Measurements from ENCODE around the gene RBM4. TPM values are rescaled to one million over a fixed set of nuclear protein-coding genes. Genes with fewer than 3 reads are reported as not detected.
A peak's percentile ranks its signal among the peaks of the same experiment; 100 is the strongest.
"Not testable (repeated sequence)": the region's sequence is repeated elsewhere in the genome, so short reads cannot be mapped to it uniquely, and the experiment has no call there.

Gene RBM4
- polyA plus RNA-seq, 6 donors from 2014 or later = 197 to 275 (median 228) TPM

- peak overlapping the region in 1 of 6 donors; percentile 74 for H3K27ac Mint-ChIP-seq
- H3K4me1 Mint-ChIP-seq = peaks cover 57 to 73% (median 64%) of the 10 kb centered on the region in 3 donors
Observed at GRCh38 chr11:66625041-66625751, 13.3 kb upstream of the RBM4 start.

GRCh38 chr11:66625752-66626149 lies 12.8 kb upstream of the RBM4 start:
- H3K9me3 Mint-ChIP-seq = no peaks in the 10 kb centered on the region
- peaks cover 57 to 72% (median 64%) of the 10 kb centered on the region in 3 donors for H3K4me1 Mint-ChIP-seq
- peaks cover 7 to 26% of the 10 kb centered on the region in 2 donors for H3K36me3 Mint-ChIP-seq
- peak overlapping the region in 1 of 6 donors; percentile 18 for H3K27ac Mint-ChIP-seq
- DNase-seq = no peak
- no peak overlapping the region for H3K4me3 Mint-ChIP-seq
- ATAC-seq (ENCODE audit: low read depth in 2 of 2) = no peak
- no peaks in the 10 kb centered on the region for H3K27me3 Mint-ChIP-seq

More at GRCh38 chr11:66625041-66625751, 13.3 kb upstream of the RBM4 start:
- ATAC-seq (ENCODE audit: low read depth in 2 of 2) (no peak), DNase-seq (no peak)
- H3K27me3 Mint-ChIP-seq = no peaks in the 10 kb centered on the region
- no peaks in the 10 kb centered on the region for H3K9me3 Mint-ChIP-seq
- no peak overlapping the region for H3K4me3 Mint-ChIP-seq
- peaks cover 7 to 26% of the 10 kb centered on the region in 2 donors for H3K36me3 Mint-ChIP-seq

GRCh38 chr11:66626382-66626781 lies 12.1 kb upstream of the RBM4 start:
- Mint-ChIP-seq H3K4me3 (no peak overlapping the region), H3K9me3 (no peaks in the 10 kb centered on the region), H3K36me3 (peaks cover 7 to 26% of the 10 kb centered on the region in 2 donors), H3K4me1 (peaks cover 53 to 72% (median 64%) of the 10 kb centered on the region in 3 donors), H3K27ac (peak overlapping the region in 1 of 6 donors; percentile 37), H3K27me3 (no peaks in the 10 kb centered on the region)
- ATAC-seq (ENCODE audit: low read depth in 2 of 2) (no peak), DNase-seq (no peak)

- H3K4me3 Mint-ChIP-seq = no peak overlapping the region
- H3K27me3 Mint-ChIP-seq = no peaks in the 10 kb centered on the region
- peaks cover 7 to 26% of the 10 kb centered on the region in 2 donors for H3K36me3 Mint-ChIP-seq
- ATAC-seq (ENCODE audit: low read depth in 2 of 2) (no peak), DNase-seq (no peak)
- H3K27ac Mint-ChIP-seq = no peak overlapping the region
- peaks cover 55 to 72% (median 69%) of the 10 kb centered on the region in 3 donors for H3K4me1 Mint-ChIP-seq
- no peaks in the 10 kb centered on the region for H3K9me3 Mint-ChIP-seq
Observed at GRCh38 chr11:66626926-66627325, 11.6 kb upstream of the RBM4 start.

GRCh38 chr11:66628061-66628603 lies 10.4 kb upstream of the RBM4 start:
- DNase-seq = no peak
- Mint-ChIP-seq H3K27me3 (no peaks in the 10 kb centered on the region), H3K27ac (peak overlapping the region in 4 of 6 donors; percentile 29 to 80 (median 46)), H3K9me3 (no peaks in the 10 kb centered on the region), H3K36me3 (peaks cover 7 to 25% of the 10 kb centered on the region in 2 donors), H3K4me1 (peaks cover 47 to 70% (median 65%) of the 10 kb centered on the region in 3 donors), H3K4me3 (no peak overlapping the region)
- no peak for ATAC-seq (ENCODE audit: low read depth in 2 of 2)

- Mint-ChIP-seq H3K4me3 (no peak overlapping the region), H3K36me3 (peaks cover under 1 to 16% of the 10 kb centered on the region in 2 donors), H3K27me3 (no peaks in the 10 kb centered on the region), H3K9me3 (no peaks in the 10 kb centered on the region), H3K27ac (peak overlapping the region in 3 of 6 donors; percentile 29 to 72 (median 35)), H3K4me1 (peaks cover 39 to 60% (median 54%) of the 10 kb centered on the region in 3 donors)
- DNase-seq (no peak), ATAC-seq (ENCODE audit: low read depth in 2 of 2) (no peak)
Observed at GRCh38 chr11:66629356-66629755, 9.1 kb upstream of the RBM4 start.

- no peaks in the 10 kb centered on the region for H3K9me3 Mint-ChIP-seq
Observed at GRCh38 chr11:66631883-66632282, 6.6 kb upstream of the RBM4 start.

GRCh38 chr11:66632952-66633351 lies 5.6 kb upstream of the RBM4 start:
- Mint-ChIP-seq H3K27me3 (no peaks in the 10 kb centered on the region), H3K4me1 (peaks cover 38 to 64% (median 41%) of the 10 kb centered on the region in 3 donors), H3K36me3 (peaks cover 7 to 19% of the 10 kb centered on the region in 2 donors), H3K4me3 (no peak overlapping the region), H3K9me3 (no peaks in the 10 kb centered on the region), H3K27ac (peak overlapping the region in 1 of 6 donors; percentile 51)
- no peak for DNase-seq
- no peak for ATAC-seq (ENCODE audit: low read depth in 2 of 2)

More at GRCh38 chr11:66631883-66632282, 6.6 kb upstream of the RBM4 start:
- ATAC-seq (ENCODE audit: low read depth in 2 of 2) (no peak), DNase-seq (no peak)
- H3K36me3 Mint-ChIP-seq = peaks cover 7 to 21% of the 10 kb centered on the region in 2 donors
- H3K4me3 Mint-ChIP-seq = peak overlapping the region in 1 of 8 donors; percentile 53
- H3K27me3 Mint-ChIP-seq = no peaks in the 10 kb centered on the region
- H3K4me1 Mint-ChIP-seq = peaks cover 37 to 60% (median 39%) of the 10 kb centered on the region in 3 donors
- H3K27ac Mint-ChIP-seq = peak overlapping the region in 3 of 6 donors; percentile 42 to 70 (median 61)

GRCh38 chr11:66636411-66636810 lies 2.1 kb upstream of the RBM4 start:
- no peak for DNase-seq
- H3K27me3 Mint-ChIP-seq = no peaks in the 10 kb centered on the region
- ATAC-seq (ENCODE audit: low read depth in 2 of 2) = no peak
- H3K27ac Mint-ChIP-seq = peak overlapping the region in 2 of 6 donors; percentile 29 to 97
- H3K4me3 Mint-ChIP-seq = peak overlapping the region in 4 of 8 donors; percentile 57 to 99 (median 72)
- H3K36me3 Mint-ChIP-seq = peaks cover 13 to 19% of the 10 kb centered on the region in 2 donors
- H3K9me3 Mint-ChIP-seq = no peaks in the 10 kb centered on the region
- peaks cover 45 to 65% (median 54%) of the 10 kb centered on the region in 3 donors for H3K4me1 Mint-ChIP-seq

- no peak for ATAC-seq (ENCODE audit: low read depth in 2 of 2)
- Mint-ChIP-seq H3K4me1 (peaks cover 47 to 65% (median 54%) of the 10 kb centered on the region in 3 donors), H3K9me3 (no peaks in the 10 kb centered on the region), H3K4me3 (peak overlapping the region; percentile 98 to 99 (median 99)), H3K27me3 (no peaks in the 10 kb centered on the region), H3K27ac (peak overlapping the region; percentile 95 to 99 (median 98)), H3K36me3 (peaks cover 18 to 29% of the 10 kb centered on the region in 2 donors)
- no peak for DNase-seq
Observed at GRCh38 chr11:66637557-66638176, 836 bp upstream of the RBM4 start.

GRCh38 chr11:66639066-66639813 lies 737 bp downstream of the RBM4 start:
- Mint-ChIP-seq H3K36me3 (peaks cover 25 to 44% of the 10 kb centered on the region in 2 donors), H3K27me3 (no peaks in the 10 kb centered on the region), H3K4me1 (peaks cover 55 to 78% (median 68%) of the 10 kb centered on the region in 3 donors), H3K27ac (peak overlapping the region; percentile 97 to 99 (median 98)), H3K4me3 (peak overlapping the region; percentile 98 to 99 (median 99)), H3K9me3 (no peaks in the 10 kb centered on the region)
- ATAC-seq (ENCODE audit: low read depth in 2 of 2) (no peak), DNase-seq (peak; percentile 29)

GRCh38 chr11:66639814-66640340 lies 1.4 kb downstream of the RBM4 start:
- not testable (repeated sequence) for ATAC-seq (ENCODE audit: low read depth in 2 of 2); H3K9me3 Mint-ChIP-seq; H3K27me3 Mint-ChIP-seq; DNase-seq
- Mint-ChIP-seq H3K27ac (peak overlapping the region in 5 of 6 donors; percentile 95 to 99 (median 97)), H3K4me3 (peak overlapping the region; percentile 98 to 99 (median 99)), H3K36me3 (peaks cover 20 to 45% of the 10 kb centered on the region in 2 donors), H3K4me1 (peaks cover 55 to 80% (median 68%) of the 10 kb centered on the region in 3 donors)

Data from naive B cell (primary cell).